Small intestine (tissue), 7 donors: Measurements from ENCODE around the gene FAT1. TPM values are rescaled to one million over a fixed set of nuclear protein-coding genes. Genes with fewer than 3 reads are reported as not detected.
"Not testable (repeated sequence)": the region's sequence is repeated elsewhere in the genome, so short reads cannot be mapped to it uniquely, and the experiment has no call there.

ENCODE experiments used
- DNase-seq, 2 donors: peaks; one replicate each; pipeline versions ENCODE4 v3.0.0 to v3.0.0-alpha.2; 2013
- FAIRE-seq: peaks from 2 replicates; lab custom pipeline; 2012; peaks lifted over from hg19 to GRCh38; lab: Jason Lieb, UNC
- H3K27ac ChIP-seq, 3 donors: one replicate each; pipeline ENCODE4 v1.5.1; 2013; ENCODE audit warnings: low read length in 2 of 3, mild to moderate bottlenecking in 2 of 3, control low read depth in 1 of 3, inconsistent platforms in 1 of 3, low read depth in 1 of 3, moderate library complexity in 1 of 3
- H3K27me3 ChIP-seq, 3 donors: one replicate each; pipeline ENCODE4 v1.6.1; 2013; ENCODE audit warnings: low read length in 3 of 3, inconsistent platforms in 1 of 3; ENCODE audit not compliant: control insufficient read depth in 3 of 3, insufficient read depth in 3 of 3
- H3K36me3 ChIP-seq, 3 donors: one replicate each; pipeline ENCODE4 v1.6.1; 2013; ENCODE audit warnings: low read length in 3 of 3, inconsistent platforms in 1 of 3, low read depth in 1 of 3, mild to moderate bottlenecking in 1 of 3, moderate library complexity in 1 of 3; ENCODE audit not compliant: control insufficient read depth in 3 of 3, insufficient read depth in 2 of 3
- H3K4me1 ChIP-seq, 3 donors: one replicate each; pipeline ENCODE4 v1.6.1; 2013; ENCODE audit warnings: low read length in 2 of 3, inconsistent platforms in 1 of 3, low read depth in 1 of 3, mild to moderate bottlenecking in 1 of 3, moderate library complexity in 1 of 3; ENCODE audit not compliant: control insufficient read depth in 3 of 3, insufficient read depth in 2 of 3
- H3K4me3 ChIP-seq, 3 donors: one replicate each; pipeline ENCODE4 v1.5.1; 2013; ENCODE audit warnings: low read length in 3 of 3, control low read depth in 1 of 3, inconsistent platforms in 1 of 3, low read depth in 1 of 3, mild to moderate bottlenecking in 1 of 3, moderate library complexity in 1 of 3
- H3K9me3 ChIP-seq, 2 donors: one replicate each; pipeline ENCODE4 v1.6.1; 2013; ENCODE audit warnings: low read depth in 1 of 2, low read length in 1 of 2; ENCODE audit not compliant: control insufficient read depth in 2 of 2, insufficient read depth in 1 of 2
- WGBS, 3 donors: extraction: QIAGEN DNeasy Blood & Tissue Kit; methylation state at CpG; one replicate each; pipeline ENCODE4 v1.1.7; 2013; 5-methylcytosine and 5-hydroxymethylcytosine counted together
- polyA plus RNA-seq, 4 donors: library from polyadenylated mRNA; stranded (reverse) in 3 of 4; unstranded in 1 of 4; fragments of 200-250 nt in 3 of 4; fragments of 120-200 nt in 1 of 4; gene quantifications; one replicate each; pipeline versions ENCODE4 v1.2.1 to v1.2.3, GENCODE V29; 2013
- donor health status: healthy with polysubstance abuse.
- donor health status: control.
- donor health status: control.
- donor health status: Bipolar disorder and iron deficiency.
- donor health status: healthy.

FAT1 gene
- polyA plus RNA-seq, 4 donors, result 62.4 to 189 (median 83.6) TPM

DNA sequence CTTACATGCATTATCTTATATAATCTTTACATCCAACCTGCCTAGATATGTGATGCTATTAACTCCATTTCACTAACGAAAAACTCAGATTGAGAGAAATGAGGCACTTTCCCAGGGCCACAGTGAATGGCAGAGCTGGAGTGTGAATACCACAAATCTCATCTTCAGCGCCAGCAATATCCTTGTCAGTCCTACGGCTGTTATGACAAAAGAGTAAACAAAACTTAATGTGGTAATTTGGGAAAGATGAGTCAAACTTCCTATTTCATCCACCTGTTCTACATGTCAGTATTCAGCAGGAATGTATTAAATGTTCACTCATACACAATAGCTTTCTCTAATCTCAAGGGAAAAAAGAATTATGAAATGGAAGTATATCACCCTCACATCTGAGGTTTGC, 56.9 kb downstream of the FAT1 start:
- peaks cover 0 to 22% (median 3%) of the 10 kb centered on the region in 3 donors for H3K36me3 ChIP-seq
- H3K4me1 ChIP-seq, result peaks cover 2 to 5% (median 3%) of the 10 kb centered on the region in 3 donors
- H3K4me3 ChIP-seq, result no peak overlapping the region
- H3K27ac ChIP-seq, result no peak overlapping the region
- FAIRE-seq, result no peak
- H3K9me3 ChIP-seq, result no peaks in the 10 kb centered on the region
- 35 to 50% (median 45%) methylated on average over 3 of the region's 3 CpGs for WGBS, 3 donors
- no peak for DNase-seq
- H3K27me3 ChIP-seq, result no peaks in the 10 kb centered on the region

DNA sequence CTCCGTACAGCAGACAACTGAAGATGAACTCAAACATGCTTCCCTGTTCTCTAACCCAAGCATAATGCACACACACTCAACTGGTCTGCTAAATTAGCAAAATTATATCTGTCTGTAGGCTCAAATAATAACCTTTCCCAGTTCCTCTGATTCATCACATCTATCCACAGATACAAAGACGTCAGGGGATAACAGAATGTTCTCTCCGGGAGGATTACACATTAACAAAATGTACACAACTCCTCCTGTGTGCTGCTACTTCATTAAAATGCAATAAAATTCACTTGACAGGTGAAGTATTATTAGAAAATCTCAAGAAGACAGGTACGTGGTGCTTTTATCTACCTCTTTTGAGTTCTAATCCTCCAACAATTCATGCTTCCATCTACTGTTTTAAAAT, 57.4 kb downstream of the FAT1 start:
- Histone ChIP-seq H3K36me3 (peaks cover 4 to 25% (median 4%) of the 10 kb centered on the region in 3 donors), H3K9me3 (no peaks in the 10 kb centered on the region), H3K27ac (no peak overlapping the region), H3K4me3 (no peak overlapping the region), H3K27me3 (no peaks in the 10 kb centered on the region), H3K4me1 (peaks cover 2 to 5% (median 3%) of the 10 kb centered on the region in 3 donors)
- WGBS, 3 donors, result 21 to 57% (median 45%) methylated on average over 4 of the region's 4 CpGs
- DNase-seq (peak in 1 of 2 donors; percentile 76), FAIRE-seq (no peak)

DNA sequence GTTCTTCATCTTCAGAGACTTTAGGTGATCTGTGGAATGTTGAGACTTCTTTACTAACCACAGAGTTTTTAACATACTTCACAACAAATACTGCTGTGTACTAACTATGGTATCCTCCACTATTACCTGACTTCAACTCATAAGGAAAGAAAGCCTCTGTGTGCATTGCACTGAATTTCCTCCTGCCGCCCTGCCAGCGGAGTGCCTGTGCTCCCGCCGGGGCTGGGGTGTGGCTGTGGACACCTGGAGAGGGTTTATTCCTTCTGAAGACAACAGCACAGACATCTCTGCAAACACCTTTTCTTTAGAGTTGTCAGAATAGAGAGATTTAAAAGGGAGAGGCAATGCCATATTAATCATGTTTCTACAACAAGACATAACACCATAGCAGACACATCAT, 63.3 kb downstream of the FAT1 start:
- 29 to 61% (median 58%) methylated on average over 4 of the region's 4 CpGs for WGBS, 3 donors
- no peaks in the 10 kb centered on the region for H3K9me3 ChIP-seq
- H3K27me3 ChIP-seq, result no peaks in the 10 kb centered on the region
- H3K27ac ChIP-seq, result no peak overlapping the region
- peaks cover 0 to 5% (median 0%) of the 10 kb centered on the region in 3 donors for H3K4me1 ChIP-seq
- peaks cover 6 to 37% (median 9%) of the 10 kb centered on the region in 3 donors for H3K36me3 ChIP-seq
- no peak overlapping the region for H3K4me3 ChIP-seq
- FAIRE-seq (no peak), DNase-seq (peak in 1 of 2 donors; percentile 46)

DNA sequence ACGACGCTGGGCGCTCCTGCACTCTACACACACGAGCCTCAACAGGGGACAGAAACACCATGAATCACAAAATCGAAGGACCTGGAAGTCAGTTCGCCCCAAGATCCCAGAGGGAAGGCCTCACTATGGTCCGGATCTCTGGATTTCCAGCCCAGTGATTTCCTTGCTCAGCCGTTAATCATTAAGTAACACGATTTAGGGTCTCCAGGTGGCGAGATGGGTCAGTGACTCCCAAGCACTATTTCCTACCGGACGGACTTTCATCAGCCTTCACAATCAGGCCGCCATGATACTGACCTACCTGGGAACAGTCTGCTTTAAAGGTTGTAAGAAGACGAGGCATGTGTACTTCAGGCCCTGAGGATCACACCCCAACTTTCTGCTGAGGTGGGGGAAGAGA, 63.7 kb downstream of the FAT1 start:
- Histone ChIP-seq H3K4me3 (no peak overlapping the region), H3K36me3 (peaks cover 6 to 38% (median 9%) of the 10 kb centered on the region in 3 donors), H3K4me1 (peaks cover 0 to 5% (median 0%) of the 10 kb centered on the region in 3 donors), H3K9me3 (no peaks in the 10 kb centered on the region), H3K27ac (peak overlapping the region in 1 of 3 donors; percentile 66), H3K27me3 (no peaks in the 10 kb centered on the region)
- 54 to 77% (median 69%) methylated on average over 14 of the region's 14 CpGs for WGBS, 3 donors
- FAIRE-seq (no peak), DNase-seq (no peak)

DNA sequence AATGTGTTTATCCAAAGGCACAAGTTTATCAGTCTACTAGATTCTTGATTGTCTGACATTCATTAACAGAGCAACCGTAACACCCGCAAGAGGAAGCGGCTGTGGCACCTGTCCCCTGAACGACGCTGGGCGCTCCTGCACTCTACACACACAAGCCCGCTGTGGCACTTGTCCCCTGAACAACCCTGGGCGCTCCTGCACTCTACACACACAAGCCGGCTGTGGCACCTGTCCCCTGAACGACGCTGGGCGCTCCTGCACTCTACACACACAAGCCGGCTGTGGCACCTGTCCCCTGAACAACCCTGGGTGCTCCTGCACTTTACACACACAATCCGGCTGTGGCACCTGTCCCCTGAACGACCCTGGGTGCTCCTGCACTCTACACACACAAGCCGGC, 64.2 kb downstream of the FAT1 start:
- not testable (repeated sequence) for H3K4me1 ChIP-seq, FAIRE-seq, H3K9me3 ChIP-seq, H3K27me3 ChIP-seq, H3K4me3 ChIP-seq
- Histone ChIP-seq H3K36me3 (peaks cover 6 to 42% (median 9%) of the 10 kb centered on the region in 3 donors), H3K27ac (peak overlapping the region in 1 of 3 donors; percentile 66)
- 33 to 72% (median 52%) methylated on average over 16 of the region's 16 CpGs for WGBS, 3 donors
- peak in 1 of 2 donors; percentile 59 for DNase-seq

DNA sequence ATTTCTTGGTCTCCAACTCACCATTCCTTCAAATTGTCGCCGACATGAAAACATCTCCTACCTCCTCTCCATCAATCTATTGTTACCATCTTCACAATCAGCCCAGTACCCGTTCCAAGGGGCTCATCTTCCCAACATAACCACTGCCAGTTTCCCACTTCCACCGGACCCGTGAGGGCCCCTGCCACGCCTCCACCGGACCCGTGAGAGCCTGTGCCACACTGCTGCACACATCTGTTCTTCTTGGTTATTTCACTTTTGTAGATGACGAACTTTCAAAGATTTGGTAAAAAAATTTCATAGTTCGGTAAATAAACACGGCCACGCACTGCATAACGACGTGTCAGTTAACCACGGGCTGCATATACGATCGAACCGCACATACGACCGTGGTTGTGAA, 65.0 kb downstream of the FAT1 start:
- no peak overlapping the region for H3K4me3 ChIP-seq
- H3K27ac ChIP-seq, result no peak overlapping the region
- no peak for DNase-seq
- peaks cover 6 to 45% (median 7%) of the 10 kb centered on the region in 3 donors for H3K36me3 ChIP-seq
- no peaks in the 10 kb centered on the region for H3K27me3 ChIP-seq
- 92 to 95% (median 92%) methylated on average over 20 of the region's 20 CpGs for WGBS, 3 donors
- H3K4me1 ChIP-seq, result peaks cover 0 to 5% (median 0%) of the 10 kb centered on the region in 3 donors
- FAIRE-seq, result no peak
- H3K9me3 ChIP-seq, result no peaks in the 10 kb centered on the region

DNA sequence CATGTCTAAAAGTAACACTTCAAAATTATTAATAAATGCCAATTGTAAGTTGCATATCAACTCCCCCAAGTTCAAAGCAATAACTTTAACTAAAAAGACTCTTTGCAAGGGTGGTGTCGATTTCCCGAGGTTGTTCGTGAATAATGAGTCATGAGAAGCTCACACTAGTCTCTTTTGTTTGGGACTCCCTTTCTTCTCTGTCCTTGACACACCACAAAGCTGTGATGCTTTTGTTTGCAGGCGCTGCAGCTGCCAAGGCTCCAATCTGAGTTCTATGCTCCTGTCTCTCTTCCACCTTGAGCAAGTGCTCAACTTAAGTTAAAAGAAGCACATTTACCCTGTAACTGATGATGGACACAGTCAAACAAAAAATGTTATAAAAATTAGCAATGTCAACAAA, 65.9 kb downstream of the FAT1 start:
- peaks cover 0 to 5% (median 0%) of the 10 kb centered on the region in 3 donors for H3K4me1 ChIP-seq
- H3K36me3 ChIP-seq, result peaks cover 6 to 44% (median 7%) of the 10 kb centered on the region in 3 donors
- H3K27me3 ChIP-seq, result no peaks in the 10 kb centered on the region
- DNase-seq (no peak), FAIRE-seq (no peak)
- H3K9me3 ChIP-seq, result no peaks in the 10 kb centered on the region
- WGBS, 3 donors, result 40 to 71% (median 45%) methylated on average over 4 of the region's 4 CpGs
- no peak overlapping the region for H3K27ac ChIP-seq
- H3K4me3 ChIP-seq, result no peak overlapping the region

DNA sequence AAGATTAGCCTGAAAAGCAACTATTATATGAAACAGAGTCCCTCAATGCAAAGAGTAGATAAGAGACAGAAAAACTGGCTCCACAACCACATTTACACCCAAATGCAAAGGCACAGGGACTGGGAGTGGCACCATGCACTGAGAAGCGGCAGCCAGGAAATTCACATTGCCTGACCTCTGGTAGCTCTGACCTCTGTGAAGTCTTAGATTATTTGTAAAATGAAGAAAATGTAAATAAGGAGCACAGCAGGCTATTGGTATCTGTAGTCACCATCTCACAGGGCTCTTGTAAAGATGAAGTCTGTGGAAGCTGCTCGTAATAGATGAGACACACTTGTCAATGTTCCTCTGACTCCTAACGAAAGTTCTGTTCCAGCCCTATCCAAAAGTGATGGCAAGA, 69.7 kb downstream of the FAT1 start:
- DNase-seq, result no peak
- Histone ChIP-seq H3K36me3 (peaks cover 0 to 35% (median 5%) of the 10 kb centered on the region in 3 donors), H3K27me3 (no peaks in the 10 kb centered on the region), H3K4me1 (peaks cover 0 to 8% (median 0%) of the 10 kb centered on the region in 3 donors), H3K4me3 (no peak overlapping the region), H3K27ac (no peak overlapping the region), H3K9me3 (no peaks in the 10 kb centered on the region)
- no peak for FAIRE-seq
- WGBS, 3 donors, result 70 to 81% (median 77%) methylated on average over 3 of the region's 3 CpGs

DNA sequence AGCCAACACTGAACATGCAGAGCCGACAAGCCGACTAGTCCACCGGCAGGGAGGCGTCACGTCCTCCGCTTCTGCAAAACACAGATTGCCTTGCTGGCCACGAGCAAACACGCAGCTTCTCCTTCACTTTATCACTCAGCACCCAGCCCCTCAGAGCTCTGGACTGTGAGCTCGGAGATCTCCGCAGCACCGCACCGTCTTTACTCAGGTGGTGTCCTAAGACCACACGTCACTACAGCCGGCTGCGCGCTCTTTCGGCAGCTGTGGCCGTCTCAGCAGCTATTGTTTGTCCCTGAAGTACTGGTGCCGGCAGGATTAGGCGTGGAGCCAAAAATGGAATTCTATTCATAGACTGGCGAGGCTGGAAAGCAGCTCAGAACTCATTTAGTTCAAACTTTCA, 72.0 kb downstream of the FAT1 start:
- 69 to 84% (median 78%) methylated on average over 21 of the region's 21 CpGs for WGBS, 3 donors
- Histone ChIP-seq H3K4me3 (no peak overlapping the region), H3K36me3 (peaks cover 0 to 33% (median 7%) of the 10 kb centered on the region in 3 donors), H3K27ac (no peak overlapping the region), H3K27me3 (no peaks in the 10 kb centered on the region), H3K4me1 (peaks cover 0 to 5% (median 0%) of the 10 kb centered on the region in 3 donors), H3K9me3 (no peaks in the 10 kb centered on the region)
- FAIRE-seq, result no peak
- no peak for DNase-seq
